ENCODE data around the gene PTH. TPM values are rescaled to one million over a fixed set of nuclear protein-coding genes. Genes with fewer than 3 reads are reported as not detected.

Gene PTH
- total and polyA plus RNA-seq, 12 donors = not detected

GRCh38 chr11:13463779-13464290, 32.0 kb downstream of the PTH start:
- TF ChIP-seq CTCF (IDR thresholded peaks at IDR 0.05) = no peak
- 31 to 33% methylated on average over 12 of the region's 12 CpGs for WGBS, 2 donors
- no peaks in the 10 kb centered on the region for H3K9me3 ChIP-seq
- intact Hi-C loops (cut with DNase I) = loop anchor here in 3 of 10 donors (10.0 kb wide), 1 partner anchor 79 kb away; no protein-coding TSS in a partner anchor
- peak overlapping the region in 9 of 10 donors; percentile 81 to 94 (median 91) for H3K27ac ChIP-seq
- ATAC-seq = no peak
- H3K36me3 ChIP-seq = no peaks in the 10 kb centered on the region
- peaks cover 0 to 11% (median 0%) of the 10 kb centered on the region in 7 donors for H3K27me3 ChIP-seq
- no peak for DNase-seq
- peak overlapping the region; percentile 67 to 95 (median 88) for H3K4me3 ChIP-seq
- peaks cover 0 to 40% (median 23%) of the 10 kb centered on the region in 9 donors for H3K4me1 ChIP-seq

GRCh38 chr11:13462901-13463778, 32.7 kb downstream of the PTH start, which contains the start of gene BTBD10:
Gene BTBD10 (minus strand): TSS chr11:13463222. CDS start chr11:13445124, 18,098 bp downstream.
- peak; percentile 94 to 95 for DNase-seq
- Histone ChIP-seq H3K9me3 (no peaks in the 10 kb centered on the region), H3K4me3 (peak within 1 kb of the TSS; percentile 67 to 95 (median 88)), H3K4me1 (peaks cover 0 to 40% (median 24%) of the 10 kb centered on the region in 9 donors), H3K27me3 (peaks cover 0 to 4% (median 0%) of the 10 kb centered on the region in 7 donors), H3K36me3 (no peaks in the 10 kb centered on the region), H3K27ac (peak within 1 kb of the TSS; percentile 61 to 94 (median 90))
- no peak for TF ChIP-seq CTCF (IDR thresholded peaks at IDR 0.05)
- intact Hi-C loops (cut with DNase I) = loop anchor here in 3 of 10 donors (10.0 kb wide), 1 partner anchor 78 kb away; no protein-coding TSS in a partner anchor
- 1% methylated on average over 71 of the region's 71 CpGs for WGBS, 2 donors
- ATAC-seq = peak; percentile 99 to 100 (median 99)

- Histone ChIP-seq H3K4me3 (peak overlapping the region; percentile 67 to 95 (median 88)), H3K27ac (peak overlapping the region; percentile 61 to 94 (median 90)), H3K36me3 (no peaks in the 10 kb centered on the region), H3K4me1 (peaks cover 0 to 40% (median 24%) of the 10 kb centered on the region in 9 donors), H3K27me3 (no peaks in the 10 kb centered on the region), H3K9me3 (no peaks in the 10 kb centered on the region)
- WGBS, 2 donors = 1 to 2% methylated on average over 18 of the region's 18 CpGs
- intact Hi-C loops (cut with DNase I) = loop anchor here in 3 of 10 donors (10.0 kb wide), 1 partner anchor 78 kb away; no protein-coding TSS in a partner anchor
- ATAC-seq (peak; percentile 26 to 71 (median 56)), DNase-seq (peak; percentile 57 to 59)
- no peak for TF ChIP-seq CTCF (IDR thresholded peaks at IDR 0.05)
These were observed 33.4 kb downstream of the PTH start for GRCh38 chr11:13462311-13462900.

GRCh38 chr11:13461291-13461690, 34.5 kb downstream of the PTH start:
- intact Hi-C loops (cut with DNase I) = loop anchor here in 3 of 10 donors (10.0 kb wide), 1 partner anchor 76 kb away; no protein-coding TSS in a partner anchor
- 86 to 89% methylated on average over 3 of the region's 3 CpGs for WGBS, 2 donors

More at GRCh38 chr11:13461291-13461690, 34.5 kb downstream of the PTH start:
- no peak for TF ChIP-seq CTCF (IDR thresholded peaks at IDR 0.05)
- peak overlapping the region in 1 of 10 donors; percentile 92 for H3K27ac ChIP-seq
- ATAC-seq (no peak), DNase-seq (no peak)
- peaks cover 0 to 40% (median 24%) of the 10 kb centered on the region in 9 donors for H3K4me1 ChIP-seq
- H3K9me3 ChIP-seq = no peaks in the 10 kb centered on the region
- H3K4me3 ChIP-seq = no peak overlapping the region
- no peaks in the 10 kb centered on the region for H3K36me3 ChIP-seq
- no peaks in the 10 kb centered on the region for H3K27me3 ChIP-seq

Measured in heart right ventricle (tissue), 16 donors.